Measurements from ENCODE around the gene TSEN2.

TSEN2 gene

DNA sequence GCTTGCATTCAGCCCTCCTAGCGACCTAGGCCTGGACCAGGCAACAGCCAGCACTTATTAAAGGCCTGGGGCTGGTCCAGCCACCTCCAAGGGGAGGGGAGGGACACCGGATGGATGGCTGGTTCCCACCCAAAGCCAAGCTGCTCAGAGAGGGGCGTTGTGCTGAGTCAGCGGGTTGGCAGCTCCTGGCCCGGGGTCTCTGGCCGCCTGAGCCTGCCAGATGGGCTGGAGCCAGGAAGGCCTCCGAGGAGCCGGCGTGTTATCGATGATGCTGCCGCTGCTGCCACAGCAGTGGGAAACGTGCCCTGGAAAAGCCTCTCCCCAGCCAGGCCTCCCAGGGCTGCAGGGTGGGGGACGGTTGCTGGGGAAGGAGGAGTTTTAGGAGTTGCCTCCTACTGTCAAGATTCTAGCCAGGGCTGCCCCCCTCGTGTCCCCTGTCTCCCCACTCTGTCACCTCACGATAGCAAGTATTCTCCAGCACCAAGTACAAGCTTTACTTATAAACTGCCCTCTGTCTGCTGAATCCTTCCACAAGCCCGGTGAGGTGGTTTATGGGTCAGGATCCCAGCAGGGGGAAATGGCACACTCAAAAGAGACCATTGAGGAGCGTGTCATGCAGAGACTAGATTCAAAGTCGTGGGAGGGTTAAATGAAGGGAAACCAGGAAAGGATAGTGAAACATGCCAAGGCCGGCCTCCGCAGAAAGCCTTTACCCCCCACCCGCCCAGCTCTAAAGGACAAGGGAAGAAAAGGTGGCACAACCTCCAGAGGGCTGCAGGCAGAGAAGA lies 43.2 kb upstream of the TSEN2 start:
- TF ChIP-seq, protein P1, sequence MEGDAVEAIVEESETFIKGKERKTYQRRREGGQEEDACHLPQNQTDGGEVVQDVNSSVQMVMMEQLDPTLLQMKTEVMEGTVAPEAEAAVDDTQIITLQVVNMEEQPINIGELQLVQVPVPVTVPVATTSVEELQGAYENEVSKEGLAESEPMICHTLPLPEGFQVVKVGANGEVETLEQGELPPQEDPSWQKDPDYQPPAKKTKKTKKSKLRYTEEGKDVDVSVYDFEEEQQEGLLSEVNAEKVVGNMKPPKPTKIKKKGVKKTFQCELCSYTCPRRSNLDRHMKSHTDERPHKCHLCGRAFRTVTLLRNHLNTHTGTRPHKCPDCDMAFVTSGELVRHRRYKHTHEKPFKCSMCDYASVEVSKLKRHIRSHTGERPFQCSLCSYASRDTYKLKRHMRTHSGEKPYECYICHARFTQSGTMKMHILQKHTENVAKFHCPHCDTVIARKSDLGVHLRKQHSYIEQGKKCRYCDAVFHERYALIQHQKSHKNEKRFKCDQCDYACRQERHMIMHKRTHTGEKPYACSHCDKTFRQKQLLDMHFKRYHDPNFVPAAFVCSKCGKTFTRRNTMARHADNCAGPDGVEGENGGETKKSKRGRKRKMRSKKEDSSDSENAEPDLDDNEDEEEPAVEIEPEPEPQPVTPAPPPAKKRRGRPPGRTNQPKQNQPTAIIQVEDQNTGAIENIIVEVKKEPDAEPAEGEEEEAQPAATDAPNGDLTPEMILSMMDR (IDR thresholded peaks at IDR 0.05; ENCODE audit: insufficient read depth, missing control alignments), result no peak
- no peak for FAIRE-seq
- no peak for DNase-seq (ENCODE audit: insufficient read length, low spot score)

DNA sequence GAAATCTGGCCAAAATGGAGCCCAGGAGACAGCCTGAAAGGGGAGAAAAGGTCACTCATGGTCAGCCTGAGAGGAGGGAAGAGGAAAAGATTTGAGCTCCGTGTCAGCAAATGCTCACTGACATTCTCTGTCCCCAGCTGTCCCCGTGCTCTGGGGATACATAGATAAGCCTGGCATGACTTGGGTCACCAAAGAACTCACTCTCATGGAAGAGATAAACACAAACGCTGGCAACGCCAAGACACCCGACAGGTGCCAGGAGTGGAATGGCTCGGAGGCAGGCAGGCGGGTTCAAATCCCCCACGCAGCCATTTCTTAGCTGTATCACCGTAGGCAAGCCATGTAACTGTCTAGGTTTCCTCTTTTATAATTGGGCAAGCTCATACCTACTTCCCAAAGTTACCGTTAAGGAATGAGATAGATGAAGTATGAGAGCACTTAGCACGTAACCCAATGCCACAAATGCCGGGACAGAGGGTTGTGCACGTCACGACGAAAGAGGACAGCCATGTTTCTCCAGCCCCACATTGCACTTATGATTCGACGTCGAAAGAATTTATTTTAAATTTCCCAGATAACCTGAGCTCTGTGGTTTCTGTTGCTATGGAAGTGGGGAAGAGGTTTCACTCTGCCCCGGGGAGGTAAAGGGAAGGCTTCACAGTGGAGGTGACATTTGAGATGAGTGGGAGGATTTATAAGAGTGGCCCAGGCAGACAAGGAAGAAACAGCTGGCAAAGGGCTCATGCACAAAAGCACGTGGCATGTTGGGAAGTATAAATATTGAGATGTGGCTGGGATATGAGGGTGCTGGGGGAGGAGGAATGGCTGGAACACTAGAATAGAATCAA lies 41.4 kb upstream of the TSEN2 start:
- FAIRE-seq (no peak), DNase-seq (ENCODE audit: insufficient read length, low spot score) (no peak)
- TF ChIP-seq, protein P1 (IDR thresholded peaks at IDR 0.05; ENCODE audit: insufficient read depth, missing control alignments), result no peak

DNA sequence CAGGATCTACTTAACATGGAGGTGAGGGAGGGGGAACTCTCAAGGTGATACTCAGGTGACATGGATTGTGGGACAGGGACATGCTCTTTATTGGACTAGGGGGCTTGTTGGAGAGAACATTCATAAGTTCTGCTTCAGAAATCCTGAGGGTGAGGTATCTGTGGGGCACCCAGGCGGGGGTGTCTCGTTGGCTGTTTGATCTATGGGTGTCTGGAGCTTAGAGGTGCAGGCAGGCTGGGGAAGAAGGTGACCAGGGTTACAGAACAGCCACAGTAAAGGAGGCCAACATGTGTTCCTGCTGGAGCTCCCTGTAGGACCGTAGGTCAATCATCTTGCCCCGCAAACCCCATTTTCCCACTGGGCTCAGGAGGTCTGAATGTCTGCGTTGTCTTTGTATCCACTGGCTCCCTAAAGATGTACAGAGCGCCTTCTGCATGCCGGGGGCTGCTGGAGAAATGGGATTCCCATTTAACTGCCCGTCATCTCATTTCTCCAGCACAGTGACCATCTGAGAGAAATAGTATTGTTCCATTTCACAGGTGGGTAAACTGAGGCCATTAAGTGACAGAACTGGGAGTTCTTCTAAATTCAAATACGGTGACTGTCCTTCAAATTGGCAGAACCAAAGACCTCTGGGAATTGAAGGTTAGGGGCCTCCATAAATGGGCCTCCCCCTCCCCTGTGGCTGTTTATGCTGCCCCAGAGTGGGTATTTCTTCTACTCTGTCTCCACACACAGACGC lies 40.3 kb upstream of the TSEN2 start:
- no peak for FAIRE-seq
- no peak for DNase-seq (ENCODE audit: insufficient read length, low spot score)
- TF ChIP-seq, protein P1 (IDR thresholded peaks at IDR 0.05; ENCODE audit: insufficient read depth, missing control alignments), result no peak

DNA sequence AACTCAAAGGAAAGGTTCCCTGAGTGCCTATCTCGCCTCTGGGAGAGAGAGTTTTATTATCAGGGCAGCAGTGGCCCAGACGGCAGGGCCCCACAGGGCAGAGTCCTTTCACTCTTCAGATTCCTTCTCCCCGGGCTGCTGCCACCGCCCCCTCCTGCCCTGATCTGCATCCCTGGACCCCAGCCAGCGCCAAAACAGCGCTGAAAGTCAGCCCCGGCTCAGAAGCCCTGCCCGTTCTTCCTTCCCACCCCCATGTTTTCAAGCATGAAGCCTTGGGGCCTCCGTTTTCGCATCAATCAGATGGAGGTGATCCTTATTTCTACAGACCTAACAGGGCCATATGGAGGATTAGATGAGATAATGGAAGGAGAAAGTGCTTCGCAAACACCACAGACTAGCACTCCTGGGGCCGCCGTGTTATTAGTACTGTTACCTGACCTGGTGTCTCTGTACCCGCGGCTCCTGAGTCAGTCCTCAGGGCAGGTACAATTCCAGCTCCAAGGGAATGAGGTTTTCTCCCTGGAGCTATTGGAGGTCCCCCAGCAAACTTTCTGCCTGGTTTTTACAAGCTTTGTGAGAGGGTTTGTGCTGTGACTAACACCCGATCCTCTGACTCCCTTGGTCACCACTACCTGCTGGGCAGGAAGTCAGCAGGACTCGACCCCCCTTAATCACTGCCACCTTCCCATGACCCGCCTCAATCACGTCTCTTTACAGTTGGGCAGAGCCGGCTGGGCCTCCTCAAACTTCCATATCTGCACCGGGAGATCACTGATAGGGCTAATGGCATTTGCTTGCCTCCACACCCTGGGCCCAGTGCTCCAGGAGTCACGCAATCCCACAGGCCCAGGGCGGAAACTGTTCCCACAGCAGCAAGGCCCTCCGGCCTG lies 39.5 kb upstream of the TSEN2 start:
- TF ChIP-seq, protein P1 (IDR thresholded peaks at IDR 0.05; ENCODE audit: insufficient read depth, missing control alignments), result no peak
- FAIRE-seq (no peak), DNase-seq (ENCODE audit: insufficient read length, low spot score) (no peak)

DNA sequence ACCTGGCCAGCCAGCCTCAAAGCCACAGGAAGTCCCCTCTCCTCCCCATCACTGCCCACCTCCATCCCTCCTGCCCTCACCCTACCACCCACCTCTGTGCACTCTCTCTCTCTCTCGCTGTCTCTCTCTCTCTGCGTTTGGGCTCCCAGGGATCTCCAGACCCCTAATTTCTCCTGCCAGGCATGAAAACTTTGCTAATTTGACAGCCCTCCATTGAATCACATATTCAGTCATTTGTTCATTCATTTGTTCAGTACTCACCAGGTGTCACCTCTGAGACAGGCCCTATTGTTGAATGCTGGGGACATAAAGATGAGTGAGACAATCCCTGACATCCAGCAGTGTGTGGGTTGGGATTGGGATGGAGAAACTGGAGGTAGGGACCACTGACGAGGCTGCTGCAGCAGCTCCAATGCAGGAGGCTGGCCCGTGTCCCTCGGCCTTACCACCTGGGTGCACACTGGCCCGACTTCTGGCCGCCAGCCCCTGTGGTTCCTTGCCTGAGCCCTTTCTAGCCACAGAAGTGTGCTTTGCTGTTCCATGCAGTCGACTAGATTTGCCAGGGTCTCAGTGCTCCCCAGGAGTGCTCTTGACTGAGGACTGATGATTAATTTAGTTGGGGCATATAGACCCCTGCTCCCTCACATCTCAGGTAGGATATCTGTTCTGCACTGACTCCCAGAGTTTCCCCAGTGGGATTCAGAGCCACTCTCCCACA lies 38.6 kb upstream of the TSEN2 start:
- FAIRE-seq (no peak), DNase-seq (ENCODE audit: insufficient read length, low spot score) (no peak)
- TF ChIP-seq, protein P1 (IDR thresholded peaks at IDR 0.05; ENCODE audit: insufficient read depth, missing control alignments), result no peak

DNA sequence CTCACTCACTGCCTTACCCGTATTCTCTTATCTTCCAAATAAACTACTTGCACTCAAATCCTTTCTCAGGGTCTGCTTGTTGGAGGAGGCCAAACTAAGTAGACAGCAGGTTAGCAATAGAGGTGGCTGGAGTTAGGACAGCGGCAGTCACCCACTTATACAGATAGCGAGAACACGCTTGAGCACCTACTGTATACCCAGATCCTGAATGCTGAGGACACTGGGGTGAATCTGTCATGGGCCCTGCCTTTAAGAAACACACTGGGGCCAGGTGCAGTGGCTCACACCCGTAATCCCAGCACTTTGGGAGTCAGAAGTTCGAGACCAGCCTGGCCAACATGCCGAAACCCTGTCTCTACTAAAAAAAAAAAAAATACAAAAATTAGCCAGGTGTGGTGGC lies 38.0 kb upstream of the TSEN2 start:
- FAIRE-seq, result no peak
- no peak for DNase-seq (ENCODE audit: insufficient read length, low spot score)
- TF ChIP-seq, protein P1 (IDR thresholded peaks at IDR 0.05; ENCODE audit: insufficient read depth, missing control alignments), result no peak
